Measurements from ENCODE around the gene NCDN.

- peak; percentile 49; the same call in 1 of the 2 replicates for TF ChIP-seq TAF1 (IDR thresholded peaks at IDR 0.05; ENCODE audit: borderline replicate concordance, insufficient read depth, low read length)
- no peak for TF ChIP-seq FOXP2 (optimal IDR thresholded peaks at IDR 0.05; ENCODE audit: borderline replicate concordance, extremely low read depth, extremely low read length, insufficient read depth)
These were observed at the start of gene NCDN for GRCh38 chr1:35557611-35558373.
